Measurements from ENCODE around the gene ANKS1B. TPM values are rescaled to one million over a fixed set of nuclear protein-coding genes. Genes with fewer than 3 reads are reported as not detected.

ANKS1B gene
- polyA plus RNA-seq, 1 experiment: 0.27 TPM

DNA sequence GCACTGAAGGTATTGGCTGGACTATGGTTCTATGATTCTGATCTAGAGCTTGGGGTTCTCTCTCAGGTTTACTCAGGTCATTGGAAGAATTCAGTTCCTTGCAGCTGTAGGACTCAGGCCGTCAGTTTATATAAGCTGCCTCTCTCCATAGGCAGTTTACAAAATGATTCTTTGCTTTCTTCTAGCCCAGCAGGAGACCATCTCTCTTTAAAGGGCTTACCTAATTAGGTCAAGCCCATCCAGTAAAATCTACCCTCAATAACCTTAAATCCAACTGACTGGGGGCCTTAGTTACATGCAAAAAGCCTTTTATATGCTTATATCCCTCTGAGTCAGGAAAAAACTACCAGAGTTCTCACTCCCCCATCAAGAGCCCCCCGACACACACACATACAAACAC lies 417.7 kb downstream of the ANKS1B start:
- POLR2A ChIA-PET: no interaction called here
- no peak overlapping the region for H3K4me3 ChIP-seq (ENCODE audit: low read depth, low read length)
- CTCF ChIA-PET: no interaction called here
- TF ChIP-seq, protein P1, sequence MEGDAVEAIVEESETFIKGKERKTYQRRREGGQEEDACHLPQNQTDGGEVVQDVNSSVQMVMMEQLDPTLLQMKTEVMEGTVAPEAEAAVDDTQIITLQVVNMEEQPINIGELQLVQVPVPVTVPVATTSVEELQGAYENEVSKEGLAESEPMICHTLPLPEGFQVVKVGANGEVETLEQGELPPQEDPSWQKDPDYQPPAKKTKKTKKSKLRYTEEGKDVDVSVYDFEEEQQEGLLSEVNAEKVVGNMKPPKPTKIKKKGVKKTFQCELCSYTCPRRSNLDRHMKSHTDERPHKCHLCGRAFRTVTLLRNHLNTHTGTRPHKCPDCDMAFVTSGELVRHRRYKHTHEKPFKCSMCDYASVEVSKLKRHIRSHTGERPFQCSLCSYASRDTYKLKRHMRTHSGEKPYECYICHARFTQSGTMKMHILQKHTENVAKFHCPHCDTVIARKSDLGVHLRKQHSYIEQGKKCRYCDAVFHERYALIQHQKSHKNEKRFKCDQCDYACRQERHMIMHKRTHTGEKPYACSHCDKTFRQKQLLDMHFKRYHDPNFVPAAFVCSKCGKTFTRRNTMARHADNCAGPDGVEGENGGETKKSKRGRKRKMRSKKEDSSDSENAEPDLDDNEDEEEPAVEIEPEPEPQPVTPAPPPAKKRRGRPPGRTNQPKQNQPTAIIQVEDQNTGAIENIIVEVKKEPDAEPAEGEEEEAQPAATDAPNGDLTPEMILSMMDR (IDR thresholded peaks at IDR 0.05; ENCODE audit: insufficient read depth, low read depth, low read length): no peak
- no peak for DNase-seq (ENCODE audit: low read depth)
- H3K36me3 ChIP-seq (ENCODE audit: control insufficient read depth, insufficient read depth, low read length): no peaks in the 10 kb centered on the region
- no peaks in the 10 kb centered on the region for H3K27me3 ChIP-seq (ENCODE audit: control insufficient read depth, insufficient read depth, low read length)

DNA sequence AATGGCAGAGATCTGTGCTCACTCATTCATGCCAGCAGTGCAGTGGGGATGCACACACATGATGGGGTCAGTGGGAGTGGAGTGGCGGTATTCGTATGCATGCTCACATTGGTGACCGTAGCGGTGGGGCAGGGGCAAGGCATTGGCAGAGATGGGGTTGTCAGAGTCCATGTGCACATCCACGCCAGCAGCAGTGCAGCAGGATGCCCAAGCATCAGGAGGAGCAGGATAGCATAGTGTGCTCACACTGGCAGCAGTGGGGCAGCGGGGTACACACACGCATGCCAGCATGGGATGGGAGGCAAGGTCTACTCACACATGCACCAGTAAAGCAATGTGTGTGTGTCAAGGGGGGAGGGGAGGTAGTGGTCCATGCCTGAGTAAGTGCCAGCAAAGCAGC lies 426.6 kb downstream of the ANKS1B start:
- POLR2A ChIA-PET: no interaction called here
- CTCF ChIA-PET: no interaction called here
- DNase-seq (ENCODE audit: low read depth): no peak
- no peak overlapping the region for H3K4me3 ChIP-seq (ENCODE audit: low read depth, low read length)
- H3K27me3 ChIP-seq (ENCODE audit: control insufficient read depth, insufficient read depth, low read length): no peaks in the 10 kb centered on the region
- TF ChIP-seq, protein P1 (IDR thresholded peaks at IDR 0.05; ENCODE audit: insufficient read depth, low read depth, low read length): no peak
- no peaks in the 10 kb centered on the region for H3K36me3 ChIP-seq (ENCODE audit: control insufficient read depth, insufficient read depth, low read length)

DNA sequence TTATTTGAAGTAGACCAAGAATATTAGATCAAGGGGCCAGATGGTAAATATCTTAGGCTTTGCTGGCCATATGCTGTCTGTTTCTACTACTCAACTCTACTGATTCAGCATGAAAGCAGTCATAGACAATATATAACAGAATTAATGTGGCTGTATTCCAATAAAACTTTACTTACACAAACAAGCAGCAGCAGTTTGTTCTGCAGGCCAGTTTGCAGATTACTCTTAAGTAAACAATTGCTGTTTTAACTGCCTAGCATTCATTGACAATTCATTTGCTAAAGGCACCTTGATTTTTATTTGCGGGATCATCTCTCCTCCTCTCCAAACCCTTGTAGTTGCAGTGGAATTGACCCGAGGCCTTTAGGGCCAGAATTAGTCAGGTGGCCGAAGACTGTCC lies 431.3 kb downstream of the ANKS1B start:
- Histone ChIP-seq H3K36me3 (ENCODE audit: control insufficient read depth, insufficient read depth, low read length) (no peaks in the 10 kb centered on the region), H3K27me3 (ENCODE audit: control insufficient read depth, insufficient read depth, low read length) (no peaks in the 10 kb centered on the region), H3K4me3 (ENCODE audit: low read depth, low read length) (no peak overlapping the region)
- TF ChIP-seq, protein P1 (IDR thresholded peaks at IDR 0.05; ENCODE audit: insufficient read depth, low read depth, low read length): no peak
- ChIA-PET CTCF (no interaction called here), POLR2A (no interaction called here)
- no peak for DNase-seq (ENCODE audit: low read depth)

- no peak overlapping the region for H3K4me3 ChIP-seq (ENCODE audit: low read depth, low read length)
- POLR2A ChIA-PET: no interaction called here
- H3K36me3 ChIP-seq (ENCODE audit: control insufficient read depth, insufficient read depth, low read length): no peaks in the 10 kb centered on the region
- TF ChIP-seq, protein P1 (IDR thresholded peaks at IDR 0.05; ENCODE audit: insufficient read depth, low read depth, low read length): no peak
- no peaks in the 10 kb centered on the region for H3K27me3 ChIP-seq (ENCODE audit: control insufficient read depth, insufficient read depth, low read length)
- CTCF ChIA-PET: no interaction called here
- DNase-seq (ENCODE audit: low read depth): no peak
Measured at GRCh38 chr12:99552022-99552421, 432.7 kb downstream of the ANKS1B start.

GRCh38 chr12:99549651-99550050 lies 435.1 kb downstream of the ANKS1B start:
- Histone ChIP-seq H3K36me3 (ENCODE audit: control insufficient read depth, insufficient read depth, low read length) (no peaks in the 10 kb centered on the region), H3K4me3 (ENCODE audit: low read depth, low read length) (no peak overlapping the region), H3K27me3 (ENCODE audit: control insufficient read depth, insufficient read depth, low read length) (no peaks in the 10 kb centered on the region)
- DNase-seq (ENCODE audit: low read depth): no peak
- POLR2A ChIA-PET: no interaction called here
- CTCF ChIA-PET: no interaction called here
- TF ChIP-seq, protein P1 (IDR thresholded peaks at IDR 0.05; ENCODE audit: insufficient read depth, low read depth, low read length): no peak
